ENCODE data around the gene GPHN.

GPHN gene

GRCh38 chr14:66601932-66602578 is 94.1 kb downstream of the GPHN start:
- no peak for DNase-seq (ENCODE audit: low read depth)

GRCh38 chr14:66603945-66604344 is 96.0 kb downstream of the GPHN start:
- no peak for DNase-seq (ENCODE audit: low read depth)

GRCh38 chr14:66606826-66607225 is 98.9 kb downstream of the GPHN start:
- no peak for DNase-seq (ENCODE audit: low read depth)

GRCh38 chr14:66610154-66610563 is 102.2 kb downstream of the GPHN start:
- no peak for DNase-seq (ENCODE audit: low read depth)

- no peak for DNase-seq (ENCODE audit: low read depth)
Measured at GRCh38 chr14:66613344-66613743, 105.4 kb downstream of the GPHN start.

GRCh38 chr14:66619952-66620351 is 112.0 kb downstream of the GPHN start:
- no peak for DNase-seq (ENCODE audit: low read depth)

GRCh38 chr14:66623838-66624237 is 115.9 kb downstream of the GPHN start:
- no peak for DNase-seq (ENCODE audit: low read depth)

GRCh38 chr14:66624336-66624937 is 116.5 kb downstream of the GPHN start:
- DNase-seq (ENCODE audit: low read depth): no peak

- no peak for DNase-seq (ENCODE audit: low read depth)
Measured at GRCh38 chr14:66628636-66629035, 120.7 kb downstream of the GPHN start.

- DNase-seq (ENCODE audit: low read depth): no peak
Measured at GRCh38 chr14:66629499-66629898, 121.6 kb downstream of the GPHN start.

- no peak for DNase-seq (ENCODE audit: low read depth)
Measured at GRCh38 chr14:66634876-66635275, 126.9 kb downstream of the GPHN start.

- no peak for DNase-seq (ENCODE audit: low read depth)
Measured at GRCh38 chr14:66635435-66635834, 127.5 kb downstream of the GPHN start.

GRCh38 chr14:66636240-66636639 is 128.3 kb downstream of the GPHN start:
- DNase-seq (ENCODE audit: low read depth): no peak

- DNase-seq (ENCODE audit: low read depth): no peak
Measured at GRCh38 chr14:66638689-66639088, 130.7 kb downstream of the GPHN start.

GRCh38 chr14:66641861-66642635 is 134.1 kb downstream of the GPHN start:
- no peak for DNase-seq (ENCODE audit: low read depth)

GRCh38 chr14:66643344-66643743 is 135.4 kb downstream of the GPHN start:
- DNase-seq (ENCODE audit: low read depth): no peak

GRCh38 chr14:66645716-66646115 is 137.8 kb downstream of the GPHN start:
- no peak for DNase-seq (ENCODE audit: low read depth)

GRCh38 chr14:66649498-66649897 is 141.6 kb downstream of the GPHN start:
- no peak for DNase-seq (ENCODE audit: low read depth)

- DNase-seq (ENCODE audit: low read depth): no peak
Measured at GRCh38 chr14:66650491-66650911, 142.6 kb downstream of the GPHN start.

- DNase-seq (ENCODE audit: low read depth): no peak
Measured at GRCh38 chr14:66651536-66652220, 143.7 kb downstream of the GPHN start.

- no peak for DNase-seq (ENCODE audit: low read depth)
Measured at GRCh38 chr14:66652525-66653106, 144.7 kb downstream of the GPHN start.

GRCh38 chr14:66657780-66658179 is 149.8 kb downstream of the GPHN start:
- DNase-seq (ENCODE audit: low read depth): no peak
